MG63 (cell line): ENCODE data around the gene CCNY. TPM values are rescaled to one million over a fixed set of nuclear protein-coding genes. Genes with fewer than 3 reads are reported as not detected.
A peak's percentile ranks its signal among the peaks of the same experiment; 100 is the strongest.

ENCODE experiments used
- DNase-seq: peaks from one replicate; pipeline ENCODE4 v3.0.0-alpha.2; 2020
- H3K27me3 ChIP-seq: fragments of 250-450 bp; sonication (Bioruptor Pico); 2 replicates; pipeline ENCODE4 v1.5.1; 2020; ENCODE audit warnings: mild to moderate bottlenecking, moderate library complexity
- H3K36me3 ChIP-seq: fragments of 250-450 bp; sonication (Bioruptor Pico); 2 replicates; pipeline ENCODE4 v1.5.1; 2020; ENCODE audit warnings: mild to moderate bottlenecking, moderate library complexity
- H3K4me3 ChIP-seq: fragments of 250-450 bp; sonication (Bioruptor Pico); 2 replicates; pipeline ENCODE4 v1.5.1; 2020; ENCODE audit warnings: mild to moderate bottlenecking, moderate library complexity
- H3K9me3 ChIP-seq: fragments of 250-450 bp; sonication (Bioruptor Pico); 2 replicates; pipeline ENCODE4 v1.5.1; 2020; ENCODE audit warnings: mild to moderate bottlenecking, moderate library complexity
- total RNA-seq: library from RNA; depleted of rRNA; stranded (reverse); fragments of >200 nt; shearing (Covaris generic); gene quantifications from 2 replicates; pipeline ENCODE4 v1.2.3, GENCODE V29; 2014; ENCODE audit warnings: low replicate concordance

The CCNY gene
- total RNA-seq, 1 experiment from 2014 or later = 47.2 TPM

DNA sequence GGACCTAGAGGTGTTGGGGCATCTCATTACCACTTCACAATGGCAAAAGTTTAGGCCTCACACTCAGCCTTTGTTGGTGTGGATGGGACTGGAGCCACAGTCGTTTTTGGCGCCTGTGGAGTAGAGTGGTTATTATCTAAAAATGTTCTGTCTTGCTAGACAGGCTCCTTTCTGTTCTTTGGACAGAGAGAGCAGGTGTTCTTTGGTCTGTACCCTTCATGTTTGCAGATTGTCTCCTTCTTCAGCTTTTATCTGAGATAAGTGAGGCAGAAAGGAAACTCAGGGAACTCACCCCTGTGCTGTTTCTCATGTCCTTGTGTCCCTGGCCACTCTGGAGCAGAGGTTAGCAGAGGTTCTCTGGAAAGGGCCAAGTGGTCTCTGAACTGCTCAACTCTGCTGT is 103.7 kb downstream of the CCNY start:
- Histone ChIP-seq H3K36me3 (no peaks in the 10 kb centered on the region), H3K9me3 (peaks cover 19% of the 10 kb centered on the region), H3K4me3 (no peak overlapping the region), H3K27me3 (no peaks in the 10 kb centered on the region)
- DNase-seq = no peak

DNA sequence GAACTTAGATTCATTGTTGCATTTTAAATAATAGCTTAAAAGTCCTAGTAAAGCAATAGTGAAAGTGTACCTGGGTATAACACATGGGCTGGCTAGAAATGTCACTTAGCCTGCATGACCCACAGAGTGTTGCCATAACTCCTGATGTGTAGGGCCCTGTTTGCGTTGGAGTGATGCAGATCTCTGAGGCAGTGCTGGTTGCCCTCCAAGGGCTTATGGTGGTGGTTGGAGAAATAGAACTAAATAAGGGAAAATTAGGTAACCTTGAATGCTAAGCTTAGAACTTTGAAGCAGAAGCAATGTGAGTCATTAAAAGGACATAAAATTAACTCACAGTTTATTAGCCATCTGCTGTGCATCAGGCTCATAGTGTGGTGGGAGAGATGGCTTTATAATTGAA is 105.7 kb downstream of the CCNY start:
- Histone ChIP-seq H3K4me3 (no peak overlapping the region), H3K27me3 (no peaks in the 10 kb centered on the region), H3K36me3 (no peaks in the 10 kb centered on the region), H3K9me3 (peaks cover 19% of the 10 kb centered on the region)
- DNase-seq = no peak

DNA sequence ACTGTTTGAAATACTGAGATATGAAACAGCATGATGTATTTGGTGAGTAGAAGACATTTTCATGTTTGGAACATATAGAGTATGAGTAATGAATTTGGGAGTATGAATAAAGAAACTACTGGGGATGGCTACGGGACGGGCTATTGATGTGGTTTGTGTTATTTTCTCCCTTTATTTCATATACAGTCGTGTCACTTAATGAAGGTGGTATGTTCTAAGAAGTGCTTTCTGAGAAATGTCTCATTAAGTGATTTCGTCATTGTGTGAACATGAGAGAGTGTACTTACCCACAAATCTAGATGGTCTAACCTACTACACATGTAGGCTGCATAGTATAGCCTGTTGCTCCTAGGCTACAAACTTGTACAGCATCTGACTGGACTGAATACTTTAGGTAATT is 106.3 kb downstream of the CCNY start:
- Histone ChIP-seq H3K27me3 (no peaks in the 10 kb centered on the region), H3K36me3 (no peaks in the 10 kb centered on the region), H3K9me3 (peaks cover 19% of the 10 kb centered on the region), H3K4me3 (no peak overlapping the region)
- no peak for DNase-seq

DNA sequence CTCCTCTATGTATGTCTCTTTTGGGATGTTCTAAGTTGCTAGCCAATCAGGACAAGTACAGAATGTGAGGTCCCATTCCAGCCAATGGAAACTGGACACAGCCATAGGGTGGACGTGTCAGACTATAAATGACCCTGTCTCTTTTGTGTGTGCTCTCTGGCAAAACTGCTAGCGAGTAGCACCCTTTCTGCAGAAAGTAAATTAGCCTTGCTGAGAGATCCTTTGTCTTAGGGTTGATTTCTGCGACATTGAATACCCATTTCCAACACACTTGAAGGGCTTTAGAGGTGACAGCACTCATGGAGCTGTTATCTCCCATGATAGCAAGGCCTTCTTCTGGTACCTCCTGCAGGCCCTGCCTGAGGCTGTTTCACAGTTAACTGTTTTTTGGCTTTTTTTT is 107.5 kb downstream of the CCNY start:
- no peak for DNase-seq
- no peaks in the 10 kb centered on the region for H3K27me3 ChIP-seq
- H3K9me3 ChIP-seq = peaks cover 19% of the 10 kb centered on the region
- no peak overlapping the region for H3K4me3 ChIP-seq
- no peaks in the 10 kb centered on the region for H3K36me3 ChIP-seq

DNA sequence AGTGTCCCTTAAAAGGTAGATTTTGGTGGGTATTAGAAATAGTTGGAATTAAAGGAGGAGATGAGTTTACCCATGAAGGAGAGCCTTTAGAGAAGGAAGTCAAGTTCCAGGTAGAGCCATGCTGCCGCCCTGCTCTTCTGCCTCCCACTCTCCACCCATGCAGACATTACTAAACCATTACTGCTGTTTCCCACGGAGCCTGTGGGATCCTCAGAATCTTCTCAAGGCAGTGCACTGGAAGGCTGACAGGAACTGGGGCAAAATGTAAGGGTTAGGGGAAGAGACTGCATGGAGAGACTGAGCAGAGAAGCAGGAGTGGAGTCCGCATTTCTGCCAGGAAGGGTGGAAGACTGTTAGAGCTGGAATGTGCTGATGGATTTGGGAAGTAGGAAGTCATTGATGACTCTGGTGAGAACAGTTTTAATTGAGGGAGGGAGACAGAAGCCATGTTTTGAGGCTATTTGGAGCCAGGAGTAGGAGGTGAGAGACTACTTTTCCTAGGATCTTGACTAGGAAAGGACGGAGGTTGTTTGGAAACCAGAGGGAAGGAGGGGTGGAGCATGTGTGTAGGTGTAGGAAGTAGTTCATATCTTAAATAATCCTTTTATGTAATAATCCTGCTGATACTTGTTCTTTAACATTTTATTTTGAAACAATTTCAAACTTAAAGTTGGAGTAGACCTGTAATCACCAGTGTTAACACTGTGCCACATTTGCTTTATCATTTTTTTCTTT is 109.0 kb downstream of the CCNY start:
- Histone ChIP-seq H3K27me3 (no peaks in the 10 kb centered on the region), H3K9me3 (peaks cover 15% of the 10 kb centered on the region), H3K4me3 (no peak overlapping the region), H3K36me3 (no peaks in the 10 kb centered on the region)
- DNase-seq = no peak

DNA sequence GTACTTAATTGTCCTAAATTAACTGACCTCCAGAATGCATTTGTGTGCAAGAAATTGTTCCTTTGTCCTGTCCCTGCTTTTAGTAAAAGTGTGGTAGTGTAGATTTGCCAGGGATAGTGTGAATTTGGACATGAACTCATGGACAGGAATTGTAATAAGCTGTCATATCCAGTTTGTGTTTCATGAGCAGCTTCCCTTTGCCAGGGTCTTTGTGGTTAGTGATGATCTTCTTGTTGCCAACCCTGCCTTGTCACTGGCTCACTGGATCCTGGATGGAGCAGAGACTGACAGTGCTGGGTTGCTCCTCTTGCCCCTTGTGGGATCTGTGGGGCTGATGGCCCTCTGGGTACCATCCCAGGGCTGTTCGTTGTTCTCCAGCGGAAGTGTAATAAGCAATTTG is 110.1 kb downstream of the CCNY start:
- no peaks in the 10 kb centered on the region for H3K27me3 ChIP-seq
- DNase-seq = peak; percentile 39
- H3K9me3 ChIP-seq = peaks cover 15% of the 10 kb centered on the region
- no peak overlapping the region for H3K4me3 ChIP-seq
- H3K36me3 ChIP-seq = no peaks in the 10 kb centered on the region

DNA sequence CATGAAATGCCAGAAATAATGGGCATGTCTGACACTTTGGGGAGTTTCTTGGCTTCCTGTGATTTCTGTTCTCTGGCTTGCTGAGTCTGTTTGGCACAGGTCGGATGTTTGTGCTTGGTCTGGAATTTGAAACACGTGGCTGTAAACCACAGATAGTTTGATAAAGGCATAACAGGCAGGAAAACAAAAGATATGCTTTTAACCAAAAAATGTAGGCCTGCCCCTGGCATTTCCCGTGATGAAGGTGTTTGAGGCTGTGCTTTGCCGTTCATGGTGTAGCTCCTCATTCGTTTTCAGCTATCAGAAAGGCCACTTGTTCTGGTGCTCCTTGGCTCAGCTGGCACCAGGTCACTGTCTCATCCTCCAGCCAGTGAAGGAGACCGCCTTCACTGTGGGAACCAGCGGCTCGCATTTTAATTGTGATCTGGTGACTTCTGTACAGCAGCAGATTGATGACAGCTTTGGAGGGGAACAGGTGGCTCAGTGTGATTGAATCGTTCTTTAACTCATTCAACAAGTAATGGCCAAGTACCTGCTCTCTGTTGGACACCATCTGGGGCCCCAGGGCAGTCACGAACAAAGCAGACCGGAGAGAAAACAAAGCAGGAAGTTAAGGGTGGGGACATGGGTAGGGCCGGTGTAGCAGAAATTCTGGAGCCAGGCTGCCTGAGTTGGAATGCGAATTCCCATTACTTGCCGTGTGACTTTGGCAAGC is 111.5 kb downstream of the CCNY start:
- H3K4me3 ChIP-seq = no peak overlapping the region
- peak; percentile 54 for DNase-seq
- H3K36me3 ChIP-seq = no peaks in the 10 kb centered on the region
- no peaks in the 10 kb centered on the region for H3K27me3 ChIP-seq
- peaks cover 14% of the 10 kb centered on the region for H3K9me3 ChIP-seq

DNA sequence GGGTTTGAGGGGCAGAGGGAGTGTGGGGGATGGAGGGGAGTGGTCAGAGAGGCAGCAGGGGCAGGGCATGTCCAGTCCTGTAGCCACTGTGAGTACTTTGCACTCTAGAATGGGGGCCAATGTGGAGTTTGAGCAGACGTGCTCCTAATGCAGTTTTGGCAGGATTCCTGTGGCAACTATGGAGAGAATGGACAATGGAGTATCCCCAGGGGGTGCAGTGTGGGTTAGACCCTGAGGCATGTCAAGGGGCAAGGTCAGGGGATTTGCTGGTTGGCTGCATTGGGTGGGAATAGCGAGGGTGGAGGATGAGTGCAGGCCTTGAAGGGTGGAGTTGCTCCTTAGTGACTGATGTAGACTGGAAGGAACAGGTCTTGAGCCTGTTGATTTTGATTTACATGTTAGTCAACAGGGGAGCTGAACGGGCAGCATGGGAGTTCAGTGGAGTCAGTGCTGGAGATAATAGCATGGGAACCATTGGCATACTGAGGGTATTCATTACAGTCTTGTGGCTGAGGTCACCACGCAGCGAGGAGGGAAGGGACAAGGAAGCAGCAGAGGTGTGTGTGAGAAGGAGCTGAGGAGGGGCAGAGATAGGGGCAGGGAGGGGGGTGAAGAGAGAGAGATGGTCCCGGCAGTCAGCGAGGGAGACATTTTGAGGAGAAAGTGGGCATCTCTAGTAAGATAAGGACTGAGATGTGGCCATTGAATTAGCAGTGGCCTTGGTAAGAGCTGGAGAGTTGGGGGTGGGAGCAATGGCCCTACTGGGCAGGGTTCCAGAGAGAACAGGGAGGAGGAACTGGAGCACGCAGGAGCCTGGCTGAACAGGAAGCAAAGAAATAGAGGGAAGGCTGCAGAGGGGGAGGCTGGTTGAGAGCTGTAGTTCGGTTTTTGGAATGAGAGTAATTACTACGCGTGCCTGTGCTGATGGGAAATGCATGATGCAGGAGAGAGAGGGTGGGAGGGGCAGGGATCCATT is 112.7 kb downstream of the CCNY start:
- no peaks in the 10 kb centered on the region for H3K27me3 ChIP-seq
- no peak overlapping the region for H3K4me3 ChIP-seq
- no peaks in the 10 kb centered on the region for H3K36me3 ChIP-seq
- peaks cover 7% of the 10 kb centered on the region for H3K9me3 ChIP-seq
- no peak for DNase-seq

DNA sequence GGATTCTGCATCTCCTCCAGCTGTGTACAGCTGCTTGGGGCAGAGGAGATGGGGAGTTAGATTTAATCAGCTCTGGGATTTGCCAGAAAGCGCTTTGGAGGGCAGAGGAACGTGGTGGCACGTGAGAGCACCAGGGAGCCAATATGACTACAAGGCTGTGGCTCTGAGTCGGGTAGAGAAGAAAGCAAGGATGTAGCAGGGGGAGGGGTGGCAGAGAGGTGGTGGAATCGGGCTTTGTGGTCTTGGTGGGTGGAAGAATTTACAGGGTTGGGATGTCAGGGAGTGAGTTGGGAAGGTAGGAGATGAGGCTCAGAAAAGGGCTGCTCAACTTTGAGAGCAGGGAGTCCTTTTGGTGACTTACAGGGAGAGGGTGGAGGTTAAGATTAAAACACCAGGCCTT is 113.6 kb downstream of the CCNY start:
- no peaks in the 10 kb centered on the region for H3K27me3 ChIP-seq
- no peak for DNase-seq
- H3K4me3 ChIP-seq = no peak overlapping the region
- H3K9me3 ChIP-seq = peaks cover under 1% of the 10 kb centered on the region; the same call in 1 of the 2 replicates
- H3K36me3 ChIP-seq = no peaks in the 10 kb centered on the region; the same call in 1 of the 2 replicates

DNA sequence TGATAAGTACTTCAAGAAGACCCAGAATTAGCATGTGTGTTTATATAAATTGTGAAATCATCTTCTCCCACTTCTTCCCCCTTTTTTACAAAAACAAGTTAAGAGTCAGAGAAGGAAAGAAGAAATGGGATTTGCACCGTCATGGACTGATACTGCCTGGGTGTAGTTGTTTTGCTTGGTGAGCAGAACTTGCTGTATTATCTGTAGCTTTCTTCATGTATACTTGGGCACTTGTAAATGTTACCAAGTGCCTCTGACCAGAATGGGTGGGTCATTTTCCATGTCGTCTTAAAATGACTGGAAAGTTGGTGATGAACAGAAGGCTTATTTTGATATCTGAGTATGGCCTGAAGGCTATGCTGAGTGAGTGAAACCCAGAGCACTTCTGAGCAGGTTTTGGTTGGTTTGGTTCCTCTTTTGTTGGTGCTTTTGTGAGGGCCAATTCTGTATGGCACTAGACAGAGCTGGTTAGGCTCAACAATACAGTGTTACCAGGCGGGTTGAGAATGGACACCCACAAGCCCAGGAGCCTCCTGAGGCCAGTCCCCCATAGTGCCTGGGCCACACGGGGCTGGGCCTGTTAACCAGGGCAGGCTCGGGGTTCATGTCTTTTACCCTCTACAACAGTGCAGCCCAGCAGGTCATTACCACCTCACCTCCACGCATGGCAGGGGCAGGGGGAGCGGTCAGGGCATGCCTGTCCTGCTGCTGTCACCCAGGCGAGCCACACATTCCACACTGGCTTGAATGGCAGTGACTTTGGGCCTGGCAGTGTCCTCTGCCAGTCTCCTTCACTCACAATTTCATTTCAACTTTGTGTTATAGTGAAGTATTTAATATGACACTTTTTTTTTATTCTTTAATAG is 115.1 kb downstream of the CCNY start:
- Histone ChIP-seq H3K36me3 (no peaks in the 10 kb centered on the region; the same call in 1 of the 2 replicates), H3K27me3 (no peaks in the 10 kb centered on the region), H3K4me3 (no peak overlapping the region), H3K9me3 (no peaks in the 10 kb centered on the region)
- no peak for DNase-seq

DNA sequence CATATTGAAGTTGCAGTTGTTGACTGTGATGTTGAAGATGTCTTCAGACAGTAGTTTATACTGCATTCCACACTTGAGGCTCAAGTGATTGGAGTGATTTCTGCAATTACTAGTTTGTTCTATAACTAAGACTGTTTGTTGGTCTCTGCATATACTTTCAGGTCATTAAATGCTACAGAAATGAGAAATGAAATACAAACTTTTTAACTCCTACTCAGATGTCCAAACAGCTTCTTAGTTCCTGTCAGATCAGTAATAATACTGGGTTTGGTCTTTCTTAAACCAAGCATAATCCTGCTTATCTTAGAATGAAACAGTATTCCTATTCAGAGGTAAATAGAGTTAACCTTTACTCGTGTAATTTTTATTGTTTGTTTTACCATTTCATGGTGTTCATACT is 115.9 kb downstream of the CCNY start:
- no peak for DNase-seq
- no peaks in the 10 kb centered on the region; the same call in 1 of the 2 replicates for H3K36me3 ChIP-seq
- H3K9me3 ChIP-seq = no peaks in the 10 kb centered on the region
- H3K27me3 ChIP-seq = no peaks in the 10 kb centered on the region
- H3K4me3 ChIP-seq = no peak overlapping the region

DNA sequence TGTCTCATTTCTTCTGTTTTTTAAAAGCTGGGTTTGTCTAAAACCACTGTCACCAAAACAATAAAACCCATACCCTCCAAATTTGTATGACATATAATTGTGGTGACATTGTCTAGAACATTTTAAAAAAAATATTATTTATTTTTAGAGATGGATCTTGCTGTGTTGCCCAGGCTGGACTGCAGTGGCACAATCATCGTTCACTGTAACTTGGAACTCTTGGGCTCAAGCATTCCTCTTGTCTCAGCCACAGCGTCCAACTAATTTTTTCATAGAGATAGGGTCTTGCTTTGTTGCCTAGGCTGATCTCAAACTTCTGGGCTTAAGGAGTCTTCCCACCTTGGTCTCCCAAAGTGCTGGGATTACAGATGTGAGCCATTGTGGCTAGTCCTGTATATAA is 116.5 kb downstream of the CCNY start:
- no peak for DNase-seq
- no peaks in the 10 kb centered on the region for H3K9me3 ChIP-seq
- H3K36me3 ChIP-seq = no peaks in the 10 kb centered on the region; the same call in 1 of the 2 replicates
- H3K4me3 ChIP-seq = no peak overlapping the region
- no peaks in the 10 kb centered on the region for H3K27me3 ChIP-seq

DNA sequence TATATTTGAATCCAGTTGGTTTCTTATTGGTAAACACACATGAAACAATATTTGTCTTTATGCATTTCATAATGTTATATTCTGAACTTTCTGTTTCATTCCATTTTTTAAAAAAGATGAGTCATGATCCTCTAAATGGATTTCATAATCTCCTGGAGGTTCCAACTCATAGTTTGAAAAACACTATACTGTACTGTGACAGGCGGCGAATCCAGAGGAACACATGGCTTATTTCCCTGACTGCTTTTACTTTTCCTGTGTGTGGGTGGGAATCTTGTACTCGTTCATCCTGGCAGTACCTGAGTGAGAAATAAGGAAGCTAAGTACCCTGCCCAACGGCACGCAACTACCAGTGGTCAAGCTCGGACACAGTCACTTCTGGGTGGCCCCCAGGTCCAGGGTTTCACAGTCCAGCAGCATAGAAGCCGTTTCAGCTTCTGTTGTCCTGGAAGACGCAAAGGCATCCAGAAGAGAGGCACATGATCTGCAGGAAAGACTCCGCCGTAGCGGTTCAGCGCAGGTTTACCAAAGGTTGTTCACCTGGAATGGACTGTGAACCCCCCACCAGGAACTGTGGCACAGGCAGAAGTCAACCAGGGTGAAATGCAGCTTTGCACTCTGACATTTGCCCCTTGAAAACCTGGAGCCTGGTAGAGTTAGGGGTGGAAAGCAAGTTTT is 117.7 kb downstream of the CCNY start:
- DNase-seq = peak; percentile 27
- Histone ChIP-seq H3K4me3 (no peak overlapping the region), H3K36me3 (no peaks in the 10 kb centered on the region; the same call in 1 of the 2 replicates), H3K27me3 (no peaks in the 10 kb centered on the region), H3K9me3 (no peaks in the 10 kb centered on the region)

DNA sequence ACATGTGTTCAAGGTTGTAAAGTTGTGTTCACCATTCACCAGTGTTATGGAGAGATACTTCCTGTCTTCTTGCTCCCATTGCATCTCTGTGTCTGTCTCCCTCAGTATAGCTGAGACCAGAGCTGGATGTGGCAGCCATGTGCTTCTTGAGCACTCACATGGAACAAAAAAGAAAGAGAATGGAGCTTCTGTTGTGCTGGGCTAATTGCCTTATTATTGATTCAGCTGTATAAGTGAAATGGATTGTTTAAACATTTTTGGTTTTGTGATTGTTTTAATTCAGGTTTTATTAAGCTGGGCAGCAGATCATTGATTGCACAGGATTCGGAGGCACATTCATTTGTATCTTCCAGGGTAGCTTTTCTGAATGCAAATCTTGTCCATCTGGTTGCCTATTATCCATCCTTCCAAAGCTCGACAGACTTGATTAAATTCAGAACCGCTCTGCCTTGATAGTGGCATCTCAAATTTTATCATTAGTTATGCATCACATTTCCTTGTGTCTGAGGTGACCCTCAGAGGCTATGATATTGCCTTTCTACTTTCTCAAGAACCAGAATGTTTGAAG is 119.9 kb downstream of the CCNY start:
- no peak for DNase-seq
- no peaks in the 10 kb centered on the region; the same call in 1 of the 2 replicates for H3K36me3 ChIP-seq
- no peaks in the 10 kb centered on the region for H3K27me3 ChIP-seq
- H3K4me3 ChIP-seq = no peak overlapping the region
- no peaks in the 10 kb centered on the region for H3K9me3 ChIP-seq

DNA sequence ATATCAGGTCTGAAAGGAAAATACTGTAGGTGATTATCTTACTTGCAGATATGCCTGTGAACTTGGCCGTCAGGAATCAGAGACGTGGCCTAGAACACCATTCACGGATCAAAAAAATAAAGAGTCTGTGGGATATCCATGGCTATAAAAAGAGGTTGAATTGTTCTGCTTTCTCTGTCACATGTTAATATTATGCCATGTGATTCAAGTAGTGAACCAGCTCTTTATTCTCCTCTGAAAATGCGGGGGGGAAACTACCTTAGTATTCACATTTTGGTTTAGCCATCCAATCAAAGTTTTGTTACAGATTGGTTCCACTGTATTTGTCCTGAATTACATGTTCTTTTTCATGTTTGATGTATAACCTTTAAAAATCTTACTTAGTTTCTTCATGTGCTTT is 120.5 kb downstream of the CCNY start:
- no peak for DNase-seq
- Histone ChIP-seq H3K4me3 (no peak overlapping the region), H3K9me3 (no peaks in the 10 kb centered on the region), H3K36me3 (no peaks in the 10 kb centered on the region; the same call in 1 of the 2 replicates), H3K27me3 (no peaks in the 10 kb centered on the region)
